Endothelial cell of umbilical vein (primary cell): Measurements from ENCODE around the gene KMT5B. TPM values are rescaled to one million over a fixed set of nuclear protein-coding genes. Genes with fewer than 3 reads are reported as not detected.

Experiments used
- BruUV-seq: library from RNA; stranded (reverse); fragments of 400-500 nt; replicated peaks from 2 replicates; lab custom pipeline; 2021; lab: Mats Ljungman, UMichigan
- CTCF ChIA-PET: fragments of 300-600, 350-600 bp; sonication (Branson Sonifier 250); formaldehyde crosslinking; loops from one replicate; lab custom pipeline; 2021; ENCODE audit warnings: antibody characterized with exemption, inconsistent platforms; lab: Charles Lee
- POLR2A ChIA-PET: fragments of 300-600, 350-600 bp; sonication (Branson Sonifier 250); formaldehyde crosslinking; loops from one replicate; lab custom pipeline; 2021; ENCODE audit warnings: antibody characterized with exemption, inconsistent platforms; lab: Charles Lee
- DNase-seq: peaks from one replicate; pipeline ENCODE4 v3.0.0-alpha.2; 2011; ENCODE audit warnings: low read depth, low spot score
- FAIRE-seq: peaks from 2 replicates; lab custom pipeline; 2011; peaks lifted over from hg19 to GRCh38; lab: Jason Lieb, UNC
- H2AFZ ChIP-seq: 2 replicates; pipeline ENCODE4 v1.6.0; 2012; ENCODE audit warnings: low read depth, low read length, control low read depth, inconsistent platforms
- H3K27ac ChIP-seq: 2 replicates; pipeline ENCODE4 v1.5.1; 2011; ENCODE audit warnings: low read depth, mild to moderate bottlenecking, control low read depth, low read length, moderate library complexity; ENCODE audit not compliant: insufficient read depth
- H3K27me3 ChIP-seq, 2 experiments: 2 replicates each; pipeline versions ENCODE4 v1.6.0 to v1.6.1; 2011; ENCODE audit warnings: low read length in 2 of 2, mixed read lengths in 1 of 2; ENCODE audit not compliant: control insufficient read depth in 2 of 2, insufficient read depth in 2 of 2
- H3K36me3 ChIP-seq, 2 experiments: 2 replicates in 1 of 2; 3 replicates in 1 of 2; pipeline ENCODE4 v1.5.1; 2011; ENCODE audit warnings: low read length in 2 of 2, mild to moderate bottlenecking in 1 of 2, moderate library complexity in 1 of 2; ENCODE audit not compliant: control insufficient read depth in 2 of 2, insufficient read depth in 2 of 2; ENCODE audit errors: extremely low read depth in 1 of 2
- H3K4me1 ChIP-seq: 3 replicates; pipeline ENCODE4 v1.5.1; 2011; ENCODE audit warnings: mild to moderate bottlenecking, low read length; ENCODE audit not compliant: control insufficient read depth, insufficient read depth; ENCODE audit errors: extremely low read depth
- H3K4me2 ChIP-seq: 2 replicates; pipeline ENCODE4 v1.6.1; 2011; ENCODE audit warnings: low read length, control low read depth, mixed read lengths; ENCODE audit not compliant: insufficient read depth
- H3K4me3 ChIP-seq, 3 experiments: fragments of 200-600 bp in 1 of 3; sonication (generic), shearing (Covaris generic) in 1 of 3; replicated peaks in 1 of 3; 2 replicates each; pipeline ENCODE4 v1.5.1; 2011 to 2016; ENCODE audit warnings: control low read depth in 3 of 3, low read length in 3 of 3, mild to moderate bottlenecking in 2 of 3, inconsistent platforms in 1 of 3, low read depth in 1 of 3, moderate library complexity in 1 of 3; ENCODE audit not compliant: insufficient read depth in 1 of 3
- H3K79me2 ChIP-seq: 2 replicates; pipeline ENCODE4 v1.6.0; 2012; ENCODE audit warnings: low read length, inconsistent platforms; ENCODE audit not compliant: control insufficient read depth, insufficient read depth
- H3K9ac ChIP-seq: replicated peaks from 2 replicates; pipeline ENCODE3; 2011; ENCODE audit warnings: low read length, control low read depth; ENCODE audit not compliant: insufficient read depth; ENCODE audit errors: extremely low read depth
- H3K9me1 ChIP-seq: replicated peaks from 3 replicates; pipeline ENCODE4 v1.6.0; 2011; ENCODE audit warnings: mild to moderate bottlenecking, low read length; ENCODE audit not compliant: control insufficient read depth, insufficient read depth; ENCODE audit errors: extremely low read depth
- H3K9me3 ChIP-seq: replicated peaks from 2 replicates; pipeline ENCODE4 v1.5.1; 2012; ENCODE audit warnings: low read length, inconsistent platforms; ENCODE audit not compliant: control insufficient read depth, insufficient read depth
- H4K20me1 ChIP-seq: replicated peaks from 2 replicates; pipeline ENCODE3; 2011; ENCODE audit warnings: mild to moderate bottlenecking, low read length; ENCODE audit not compliant: control insufficient read depth, insufficient read depth; ENCODE audit errors: extremely low read depth
- EZH2 ChIP-seq: IDR thresholded peaks from 2 replicates; pipeline ENCODE4 v1.6.1; 2012; ENCODE audit warnings: borderline replicate concordance, low read depth, mild to moderate bottlenecking, moderate library complexity, low read length, inconsistent platforms; ENCODE audit not compliant: severe bottlenecking
- FOS ChIP-seq: IDR thresholded peaks from 2 replicates; pipeline ENCODE4 v1.6.1; 2011; ENCODE audit warnings: mild to moderate bottlenecking, low read length, moderate library complexity, borderline replicate concordance; ENCODE audit not compliant: insufficient read depth
- GATA2 ChIP-seq: IDR thresholded peaks from 2 replicates; pipeline ENCODE4 v1.7.0; 2011; ENCODE audit warnings: low read depth, mild to moderate bottlenecking, moderate library complexity, mixed read lengths, low read length; ENCODE audit not compliant: insufficient read length, insufficient read depth
- JUN ChIP-seq: IDR thresholded peaks from 2 replicates; pipeline ENCODE4 v1.6.1; 2011; ENCODE audit warnings: borderline replicate concordance, low read depth; ENCODE audit not compliant: insufficient read length, insufficient read depth
- MYC ChIP-seq: IDR thresholded peaks from one replicate; pipeline ENCODE4 v1.6.1; 2011; ENCODE audit warnings: mild to moderate bottlenecking, low read depth, low read length
- POLR2A ChIP-seq: IDR thresholded peaks from 2 replicates; pipeline ENCODE4 v1.6.1; 2012; ENCODE audit warnings: low read depth, mild to moderate bottlenecking, control low read depth, low read length
- POLR2AphosphoS5 ChIP-seq: IDR thresholded peaks from 2 replicates; pipeline ENCODE4 v1.6.1; 2012; ENCODE audit warnings: low read depth, mild to moderate bottlenecking, control low read depth, low read length, moderate library complexity; ENCODE audit not compliant: insufficient read depth
- dilution Hi-C: fragments of 300-500 bp; cut with MboI; formaldehyde crosslinking; loops from one replicate; pipeline ENCODE4 v1.15.0; 2019; ENCODE audit warnings: low sequenced_read_pairs; ENCODE audit not compliant: extremely low pct_ligation_motif_present
- intact Hi-C: fragments of 100-400 bp; cut with micrococcal nuclease; formaldehyde crosslinking; loops from one replicate; pipeline ENCODE4 v1.10.0; 2022
- polyA plus RNA-seq, 4 experiments: library from polyadenylated mRNA; depleted of rRNA in 3 of 4; stranded (reverse) in 3 of 4; unstranded in 1 of 4; fragments of >200 nt; gene quantifications; 2 replicates each; pipeline versions ENCODE4 v1.2.1 to v1.2.3, GENCODE V29; 2011 to 2012; ENCODE audit warnings: missing spikeins in 1 of 4
- total RNA-seq: library from RNA; stranded (reverse); gene quantifications from 2 replicates; pipeline ENCODE4 v1.2.3, GENCODE V29; 2021
- TF ChIP-seq, protein P1 (sequence below): IDR thresholded peaks from 2 replicates; pipeline ENCODE4 v1.6.1; 2011; ENCODE audit not compliant: insufficient read depth, insufficient read length
- TF ChIP-seq, protein P2 (sequence below), 2 donors: IDR thresholded peaks; 1 replicate in 1 of 2; 2 replicates in 1 of 2; pipeline ENCODE4 v1.5.1; 2011; ENCODE audit warnings: low read length in 2 of 2, mild to moderate bottlenecking in 2 of 2, moderate library complexity in 2 of 2, control low read depth in 1 of 2, inconsistent platforms in 1 of 2, low read depth in 1 of 2; ENCODE audit not compliant: insufficient read depth in 1 of 2; ENCODE audit errors: extremely low read depth in 1 of 2

KMT5B gene
- total and polyA plus RNA-seq, 2 donors (not counting 3 experiments of a cell fraction or from before 2014, with no cell fraction given) = 10.1 to 36.3 TPM

DNA sequence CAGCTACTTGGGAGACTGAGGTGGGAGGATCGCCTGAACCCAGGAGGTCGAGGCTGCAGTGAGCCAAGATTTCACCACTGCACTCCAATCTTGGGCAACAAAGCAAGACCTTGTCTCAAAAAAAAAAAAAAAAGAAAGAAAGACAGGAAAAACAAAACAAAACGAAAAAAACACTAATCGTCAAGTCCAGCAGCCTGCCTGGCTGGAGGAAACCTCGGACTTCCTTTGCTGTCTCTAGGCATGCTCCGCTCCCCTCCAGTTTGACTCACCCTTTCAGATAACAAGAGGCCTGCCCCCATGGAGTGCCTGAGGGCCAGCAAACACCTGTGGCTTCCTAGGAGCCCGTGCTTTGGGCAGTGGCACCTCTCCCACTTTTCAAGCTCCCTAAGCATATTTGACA lies 63.1 kb downstream of the KMT5B start:
- intact Hi-C loops = no loop called here
- dilution Hi-C loops = no loop called here
- Histone ChIP-seq H4K20me1 (no peaks in the 10 kb centered on the region), H3K4me1 (peaks cover 21% of the 10 kb centered on the region), H2AFZ (peak overlapping the region; percentile 47), H3K4me3 (no peak overlapping the region), H3K79me2 (no peaks in the 10 kb centered on the region), H3K9me1 (no peaks in the 10 kb centered on the region), H3K27ac (peak overlapping the region; percentile 9), H3K9me3 (no peaks in the 10 kb centered on the region), H3K27me3 (no peaks in the 10 kb centered on the region), H3K4me2 (peak overlapping the region; percentile 33), H3K36me3 (no peaks in the 10 kb centered on the region), H3K9ac (no peak overlapping the region)
- TF ChIP-seq EZH2 = no peak
- TF ChIP-seq MYC = no peak
- TF ChIP-seq, protein P1, sequence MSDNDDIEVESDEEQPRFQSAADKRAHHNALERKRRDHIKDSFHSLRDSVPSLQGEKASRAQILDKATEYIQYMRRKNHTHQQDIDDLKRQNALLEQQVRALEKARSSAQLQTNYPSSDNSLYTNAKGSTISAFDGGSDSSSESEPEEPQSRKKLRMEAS = no peak
- TF ChIP-seq, protein P2, sequence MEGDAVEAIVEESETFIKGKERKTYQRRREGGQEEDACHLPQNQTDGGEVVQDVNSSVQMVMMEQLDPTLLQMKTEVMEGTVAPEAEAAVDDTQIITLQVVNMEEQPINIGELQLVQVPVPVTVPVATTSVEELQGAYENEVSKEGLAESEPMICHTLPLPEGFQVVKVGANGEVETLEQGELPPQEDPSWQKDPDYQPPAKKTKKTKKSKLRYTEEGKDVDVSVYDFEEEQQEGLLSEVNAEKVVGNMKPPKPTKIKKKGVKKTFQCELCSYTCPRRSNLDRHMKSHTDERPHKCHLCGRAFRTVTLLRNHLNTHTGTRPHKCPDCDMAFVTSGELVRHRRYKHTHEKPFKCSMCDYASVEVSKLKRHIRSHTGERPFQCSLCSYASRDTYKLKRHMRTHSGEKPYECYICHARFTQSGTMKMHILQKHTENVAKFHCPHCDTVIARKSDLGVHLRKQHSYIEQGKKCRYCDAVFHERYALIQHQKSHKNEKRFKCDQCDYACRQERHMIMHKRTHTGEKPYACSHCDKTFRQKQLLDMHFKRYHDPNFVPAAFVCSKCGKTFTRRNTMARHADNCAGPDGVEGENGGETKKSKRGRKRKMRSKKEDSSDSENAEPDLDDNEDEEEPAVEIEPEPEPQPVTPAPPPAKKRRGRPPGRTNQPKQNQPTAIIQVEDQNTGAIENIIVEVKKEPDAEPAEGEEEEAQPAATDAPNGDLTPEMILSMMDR (IDR thresholded peaks at IDR 0.05; ENCODE audit: extremely low read depth in 1 of 2, insufficient read depth in 1 of 2, low read depth in 1 of 2, low read length in 2 of 2) = no peak
- TF ChIP-seq JUN = no peak
- TF ChIP-seq POLR2AphosphoS5 = no peak
- TF ChIP-seq GATA2 = no peak
- no peak for TF ChIP-seq FOS
- no peak for TF ChIP-seq POLR2A
- ChIA-PET POLR2A (no interaction called here), CTCF (interaction anchor here (1.4 kb wide), 1 partner anchor 59 kb away, joined by 3 read pairs; no protein-coding TSS in a partner anchor)
- no TSS peak for BruUV-seq
- FAIRE-seq (peak; percentile 96), DNase-seq (peak; percentile 88)
